ENCODE results near the gene RPH3AL.

DNA sequence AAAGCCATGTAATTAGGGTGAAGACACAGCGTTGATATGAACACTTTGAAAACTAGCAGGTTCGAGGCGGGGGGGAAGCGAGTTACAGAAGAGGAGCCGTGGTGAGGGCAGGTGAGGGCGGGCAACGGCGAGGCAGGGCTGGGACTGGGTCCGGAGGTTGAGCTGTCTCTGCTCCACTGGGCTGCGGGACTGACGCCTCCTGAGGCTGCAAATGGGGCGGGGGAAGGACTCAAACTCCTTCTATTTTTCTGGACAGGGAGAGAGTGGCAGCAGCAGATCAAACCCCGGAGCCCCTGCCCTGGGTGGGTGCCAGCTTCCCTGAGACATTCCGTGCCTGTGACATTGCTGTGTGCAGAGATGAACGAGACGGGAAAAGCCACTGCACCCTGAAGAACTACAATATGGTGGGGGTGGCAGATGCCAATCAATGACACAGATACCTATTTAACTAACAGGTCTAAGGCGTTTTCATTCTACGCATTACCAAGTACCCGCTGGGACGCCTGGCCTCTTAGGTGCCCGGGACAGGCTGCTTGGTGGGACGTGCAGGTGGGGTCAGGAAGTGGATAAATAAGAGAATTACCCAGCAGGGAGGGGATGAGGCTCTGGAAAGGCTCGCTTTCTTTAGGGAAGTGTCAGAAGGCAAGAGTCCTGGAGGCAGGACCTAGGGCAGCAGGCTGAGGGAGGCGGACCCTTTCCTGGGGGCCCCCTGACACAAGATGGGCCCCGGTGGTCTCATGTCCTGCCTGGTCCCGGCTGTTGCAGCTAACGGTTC lies 30.4 kb downstream of the RPH3AL start:
- TF ChIP-seq, protein P1, sequence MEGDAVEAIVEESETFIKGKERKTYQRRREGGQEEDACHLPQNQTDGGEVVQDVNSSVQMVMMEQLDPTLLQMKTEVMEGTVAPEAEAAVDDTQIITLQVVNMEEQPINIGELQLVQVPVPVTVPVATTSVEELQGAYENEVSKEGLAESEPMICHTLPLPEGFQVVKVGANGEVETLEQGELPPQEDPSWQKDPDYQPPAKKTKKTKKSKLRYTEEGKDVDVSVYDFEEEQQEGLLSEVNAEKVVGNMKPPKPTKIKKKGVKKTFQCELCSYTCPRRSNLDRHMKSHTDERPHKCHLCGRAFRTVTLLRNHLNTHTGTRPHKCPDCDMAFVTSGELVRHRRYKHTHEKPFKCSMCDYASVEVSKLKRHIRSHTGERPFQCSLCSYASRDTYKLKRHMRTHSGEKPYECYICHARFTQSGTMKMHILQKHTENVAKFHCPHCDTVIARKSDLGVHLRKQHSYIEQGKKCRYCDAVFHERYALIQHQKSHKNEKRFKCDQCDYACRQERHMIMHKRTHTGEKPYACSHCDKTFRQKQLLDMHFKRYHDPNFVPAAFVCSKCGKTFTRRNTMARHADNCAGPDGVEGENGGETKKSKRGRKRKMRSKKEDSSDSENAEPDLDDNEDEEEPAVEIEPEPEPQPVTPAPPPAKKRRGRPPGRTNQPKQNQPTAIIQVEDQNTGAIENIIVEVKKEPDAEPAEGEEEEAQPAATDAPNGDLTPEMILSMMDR (IDR thresholded peaks at IDR 0.05) = no peak
- TF ChIP-seq POLR2AphosphoS5 (IDR thresholded peaks at IDR 0.05) = no peak
